Prostate gland (tissue), 2 donors: ENCODE data around the gene HPS3. TPM values are rescaled to one million over a fixed set of nuclear protein-coding genes. Genes with fewer than 3 reads are reported as not detected.
A peak's percentile ranks its signal among the peaks of the same experiment; 100 is the strongest.

Experiments used
- DNase-seq: peaks from one replicate; pipeline ENCODE4 v3.0.0-alpha.2; 2019; ENCODE audit warnings: low spot score
- H3K27ac ChIP-seq, 2 donors: fragments of 200-600 bp; sonication (generic); 2 replicates each; pipeline ENCODE4 v1.5.1; 2017 to 2019
- H3K27me3 ChIP-seq: fragments of 200-600 bp; sonication (generic); replicated peaks from 2 replicates; pipeline ENCODE4 v1.5.1; 2019; ENCODE audit not compliant: insufficient read depth
- H3K36me3 ChIP-seq, 2 donors: fragments of 200-600 bp; sonication (generic); 1 replicate in 1 of 2; 2 replicates in 1 of 2; pipeline versions ENCODE4 v1.5.1 to v1.8.1; 2017 to 2019
- H3K4me1 ChIP-seq: fragments of 200-600 bp; sonication (generic); replicated peaks from 2 replicates; pipeline ENCODE4 v1.5.1; 2019
- H3K4me3 ChIP-seq, 2 donors: fragments of 200-600 bp; sonication (generic); 2 replicates each; pipeline ENCODE4 v1.5.1; 2017 to 2019
- H3K9me3 ChIP-seq: fragments of 200-600 bp; sonication (generic); 2 replicates; pipeline ENCODE4 v1.5.1; 2017
- CTCF ChIP-seq, 4 experiments: fragments of 200-600 bp in 2 of 4; fragments of 450-650 bp in 2 of 4; sonication (generic) in 2 of 4; IDR thresholded peaks; 1 replicate in 3 of 4; 2 replicates in 1 of 4; pipeline ENCODE4 v1.5.1; 2016 to 2019; ENCODE audit warnings: antibody characterized with exemption in 4 of 4, mild to moderate bottlenecking in 2 of 4, moderate library complexity in 2 of 4
- POLR2A ChIP-seq: fragments of 450-650 bp; IDR thresholded peaks from one replicate; pipeline ENCODE4 v1.6.1; 2016; ENCODE audit warnings: antibody characterized with exemption, mild to moderate bottlenecking
- POLR2AphosphoS5 ChIP-seq: sonication (generic); formaldehyde crosslinking; IDR thresholded peaks from one replicate; pipeline ENCODE4 v1.6.1; 2017; ENCODE audit warnings: antibody characterized with exemption
- WGBS: methylation state at CpG from one replicate; pipeline ENCODE4 v1.1.5; 2018; 5-methylcytosine and 5-hydroxymethylcytosine counted together
- intact Hi-C: fragments of 100-400 bp; cut with DNase I; formaldehyde crosslinking; loops from one replicate; pipeline ENCODE4 v1.14.2; 2022
- total RNA-seq, 2 donors: library from RNA; depleted of rRNA; stranded (reverse); fragments of >200 nt; gene quantifications; one replicate each; pipeline ENCODE4 v1.1.0, GENCODE V29; 2016

The HPS3 gene
- total RNA-seq, 2 donors from 2014 or later = 17.6 to 25.2 TPM

DNA sequence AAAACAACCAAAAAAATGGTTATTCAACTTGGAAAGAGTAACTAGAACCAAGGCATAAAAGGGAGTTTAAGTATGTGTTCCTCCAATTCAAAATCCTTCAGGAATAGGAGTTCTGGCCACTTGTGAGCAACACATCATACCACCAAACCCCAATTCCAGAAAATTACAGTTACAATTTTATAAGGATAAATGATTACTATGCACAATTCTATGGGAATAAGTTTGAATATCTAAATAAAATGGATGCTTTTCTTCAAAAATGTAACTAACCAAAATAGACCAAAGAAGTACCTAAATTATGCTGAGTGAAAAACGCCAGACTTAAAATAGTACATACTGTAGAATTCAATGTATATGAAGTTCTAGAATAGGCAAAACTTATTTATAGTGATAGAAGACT is 47.7 kb upstream of the HPS3 start:
- intact Hi-C loops = loop anchor here (10.0 kb wide), 1 partner anchor 67 kb away; no protein-coding TSS in a partner anchor
- WGBS = 87% methylated on average over 1 of the region's 1 CpG
- Histone ChIP-seq H3K9me3 (no peaks in the 10 kb centered on the region), H3K4me3 (no peak overlapping the region), H3K27ac (no peak overlapping the region), H3K4me1 (no peaks in the 10 kb centered on the region), H3K27me3 (no peaks in the 10 kb centered on the region), H3K36me3 (no peaks in the 10 kb centered on the region)
- TF ChIP-seq POLR2AphosphoS5 (no peak), CTCF (IDR thresholded peaks at IDR 0.05) (no peak), POLR2A (no peak)
- DNase-seq = no peak

- H3K27me3 ChIP-seq = no peaks in the 10 kb centered on the region
- TF ChIP-seq POLR2AphosphoS5 (no peak), POLR2A (no peak), CTCF (IDR thresholded peaks at IDR 0.05) (no peak)
- DNase-seq = peak; percentile 19
- no peaks in the 10 kb centered on the region for H3K36me3 ChIP-seq
- 0% methylated on average over 21 of the region's 21 CpGs for WGBS
- H3K27ac ChIP-seq = peak overlapping the region; percentile 73 to 77
- H3K4me1 ChIP-seq = no peaks in the 10 kb centered on the region
- intact Hi-C loops = loop anchor here (5.0 to 10.0 kb wide), 2 partner anchors 46 to 71 kb away; no protein-coding TSS in a partner anchor
- H3K9me3 ChIP-seq = no peaks in the 10 kb centered on the region
- H3K4me3 ChIP-seq = peak overlapping the region; percentile 67 to 75
These were observed 43.6 kb upstream of the HPS3 start for GRCh38 chr3:149085828-149086231.

DNA sequence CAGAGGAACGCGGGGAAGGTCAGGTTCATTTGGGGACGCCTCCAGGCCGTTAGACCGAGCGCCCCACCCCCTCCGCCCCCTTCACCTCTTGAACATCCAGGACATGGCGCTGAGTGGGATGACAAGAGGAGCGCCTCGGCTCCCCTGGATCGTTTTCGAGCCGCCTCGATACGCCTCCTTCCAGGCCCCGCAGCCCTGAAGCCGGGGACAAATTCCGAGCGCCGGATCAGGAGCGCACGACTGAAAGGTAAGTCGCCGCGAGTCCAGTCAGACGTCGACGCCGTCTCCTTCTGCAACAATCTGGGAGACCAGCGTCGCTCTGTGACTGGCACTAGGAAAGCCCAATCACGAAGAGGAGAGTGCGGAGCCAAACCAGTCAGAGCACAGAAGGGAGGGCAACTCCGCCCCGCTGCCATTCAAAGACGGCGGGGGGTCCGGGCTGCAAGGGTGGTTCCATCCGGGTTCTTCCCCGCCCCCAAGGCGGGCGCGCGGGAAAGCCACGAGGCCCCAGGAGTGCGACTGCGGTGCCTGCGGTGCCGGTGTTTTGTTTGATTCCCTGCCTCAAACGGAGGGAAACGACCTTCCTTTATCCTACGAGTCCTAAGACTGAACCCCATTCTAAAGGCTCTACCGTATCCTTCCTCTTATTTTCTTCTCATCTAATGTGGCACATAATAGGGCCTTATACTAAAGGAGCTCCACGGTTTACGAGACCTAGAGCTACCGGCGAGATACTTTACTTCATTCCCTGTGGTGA is 43.0 kb upstream of the HPS3 start, which contains the start of gene HLTF:
Gene HLTF, minus strand, starts transcription at position 302 of the 757 bp plus-strand sequence. Its CDS starts 197 bp downstream, at position 105.
- DNase-seq = peak; percentile 91
- peak in 1 of 4 experiments; percentile 13 for TF ChIP-seq CTCF (IDR thresholded peaks at IDR 0.05)
- peak; percentile 91 for TF ChIP-seq POLR2AphosphoS5
- TF ChIP-seq POLR2A = peak; percentile 48
- intact Hi-C loops = loop anchor here (5.0 to 10.0 kb wide), 2 partner anchors 46 to 72 kb away; no protein-coding TSS in a partner anchor
- no peaks in the 10 kb centered on the region for H3K36me3 ChIP-seq
- no peaks in the 10 kb centered on the region for H3K27me3 ChIP-seq
- H3K9me3 ChIP-seq = no peaks in the 10 kb centered on the region
- H3K4me1 ChIP-seq = no peaks in the 10 kb centered on the region
- H3K27ac ChIP-seq = peak within 1 kb of the TSS; percentile 73 to 77
- H3K4me3 ChIP-seq = peak within 1 kb of the TSS; percentile 67 to 75
- 8% methylated on average over 57 of the region's 57 CpGs for WGBS

DNA sequence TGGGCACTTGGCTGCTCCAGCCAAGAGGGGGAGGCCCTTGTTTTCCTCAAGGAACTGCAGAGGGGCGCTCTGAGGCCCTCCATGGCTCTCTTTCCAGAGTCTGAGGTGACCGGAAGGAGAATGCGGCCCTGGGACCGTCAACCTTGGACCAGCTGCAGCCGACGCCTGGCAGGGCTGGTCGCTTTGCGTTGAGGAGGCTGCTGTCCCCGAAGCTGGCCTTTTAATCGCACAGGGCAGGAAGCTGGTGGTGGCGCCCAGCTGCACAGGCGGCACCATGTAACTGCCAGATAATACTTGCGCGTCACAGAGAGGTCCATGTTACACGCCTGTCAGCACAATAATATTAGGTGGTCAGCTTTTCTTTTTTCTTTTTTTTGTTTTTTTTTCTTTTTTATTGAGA is 42.2 kb upstream of the HPS3 start:
- Histone ChIP-seq H3K4me3 (no peak overlapping the region), H3K4me1 (no peaks in the 10 kb centered on the region), H3K9me3 (no peaks in the 10 kb centered on the region), H3K27ac (no peak overlapping the region), H3K36me3 (no peaks in the 10 kb centered on the region), H3K27me3 (no peaks in the 10 kb centered on the region)
- DNase-seq = no peak
- TF ChIP-seq POLR2A (no peak), CTCF (IDR thresholded peaks at IDR 0.05) (no peak), POLR2AphosphoS5 (no peak)
- intact Hi-C loops = loop anchor here (5.0 to 10.0 kb wide), 2 partner anchors 45 to 72 kb away; no protein-coding TSS in a partner anchor
- WGBS = 96% methylated on average over 15 of the region's 15 CpGs
